SK-N-SH (cell line): ENCODE measurements around the gene PRAME. TPM values are rescaled to one million over a fixed set of nuclear protein-coding genes. Genes with fewer than 3 reads are reported as not detected.

Source experiments
- CTCF ChIA-PET: fragments of 300-600, 350-600 bp; formaldehyde crosslinking; extraction: SDS; loops from one replicate; lab custom pipeline; 2021; lab: Yijun Ruan, JAX
- POLR2A ChIA-PET: fragments of 350-600 bp; sonication (Branson Sonifier 250); formaldehyde crosslinking; extraction: SDS; loops from one replicate; lab custom pipeline; 2020; ENCODE audit warnings: antibody characterized with exemption, inconsistent platforms; lab: Yijun Ruan, JAX
- DNase-seq: peaks from one replicate; pipeline ENCODE4 v3.0.0; 2012
- H2AFZ ChIP-seq: fragments of 200-600 bp; sonication (generic); 2 replicates; pipeline ENCODE4 v1.8.1; 2016; ENCODE audit warnings: antibody characterized with exemption, mild to moderate bottlenecking, low read depth
- H3F3A ChIP-seq: fragments of 200-600 bp; sonication (generic); replicated peaks from 2 replicates; pipeline ENCODE3; 2016; ENCODE audit warnings: antibody characterized with exemption, mild to moderate bottlenecking; ENCODE audit not compliant: insufficient read depth
- H3K27ac ChIP-seq, 2 experiments: fragments of 200-500 bp in 1 of 2; fragments of 200-600 bp in 1 of 2; sonication (Bioruptor generic) in 1 of 2; sonication (generic), shearing (Covaris generic) in 1 of 2; 2 replicates each; pipeline versions ENCODE4 v1.5.1 to v1.6.1; 2014 to 2016; ENCODE audit warnings: low read depth in 2 of 2, inconsistent platforms in 1 of 2, low read length in 1 of 2, mild to moderate bottlenecking in 1 of 2, mixed read lengths in 1 of 2
- H3K27me3 ChIP-seq: fragments of 200-600 bp; sonication (generic), shearing (Covaris generic); 2 replicates; pipeline ENCODE4 v1.6.1; 2016; ENCODE audit warnings: mixed run types; ENCODE audit not compliant: insufficient read depth
- H3K36me3 ChIP-seq, 2 experiments: fragments of 200-500 bp in 1 of 2; fragments of 200-600 bp in 1 of 2; sonication (Bioruptor generic) in 1 of 2; sonication (generic) in 1 of 2; replicated peaks in 1 of 2; 2 replicates each; pipeline versions ENCODE3 to v1.5.1; 2014 to 2016; ENCODE audit warnings: low read length in 1 of 2, mild to moderate bottlenecking in 1 of 2; ENCODE audit not compliant: insufficient read depth in 2 of 2, control insufficient read depth in 1 of 2
- H3K4me1 ChIP-seq, 2 experiments: fragments of 200-500 bp in 1 of 2; fragments of 200-600 bp in 1 of 2; sonication (Bioruptor generic) in 1 of 2; sonication (generic), shearing (Covaris generic) in 1 of 2; 2 replicates each; pipeline versions ENCODE4 v1.5.1 to v1.6.1; 2014 to 2016; ENCODE audit warnings: low read depth in 1 of 2, low read length in 1 of 2, mixed run types in 1 of 2; ENCODE audit not compliant: insufficient read depth in 2 of 2, control insufficient read depth in 1 of 2
- H3K4me2 ChIP-seq: fragments of 200-600 bp; sonication (generic), shearing (Covaris generic); 2 replicates; pipeline ENCODE4 v1.6.1; 2017; ENCODE audit warnings: mixed run types
- H3K4me3 ChIP-seq, 2 experiments: fragments of 200-500 bp in 1 of 2; fragments of 200-600 bp in 1 of 2; sonication (Bioruptor generic) in 1 of 2; sonication (generic), shearing (Covaris generic) in 1 of 2; 2 replicates each; pipeline versions ENCODE4 v1.5.1 to v1.8.1; 2014 to 2016; ENCODE audit warnings: low read depth in 2 of 2, inconsistent platforms in 1 of 2, low read length in 1 of 2, mild to moderate bottlenecking in 1 of 2, mixed read lengths in 1 of 2, moderate library complexity in 1 of 2
- H3K79me2 ChIP-seq: fragments of 200-600 bp; sonication (generic); 2 replicates; pipeline ENCODE4 v1.8.1; 2017; ENCODE audit warnings: mild to moderate bottlenecking; ENCODE audit not compliant: insufficient read depth
- H3K9ac ChIP-seq: fragments of 200-600 bp; sonication (generic); 2 replicates; pipeline ENCODE4 v1.6.1; 2017; ENCODE audit warnings: mixed run types
- H3K9me2 ChIP-seq: fragments of 200-600 bp; sonication (generic); 2 replicates; pipeline ENCODE4 v1.6.1; 2017; ENCODE audit warnings: mixed run types
- H3K9me3 ChIP-seq: fragments of 200-600 bp; sonication (generic); 2 replicates; pipeline ENCODE4 v1.6.1; 2017; ENCODE audit warnings: mixed run types, mild to moderate bottlenecking, moderate library complexity
- H4K20me1 ChIP-seq: fragments of 200-600 bp; sonication (generic); 2 replicates; pipeline ENCODE4 v1.6.1; 2017; ENCODE audit warnings: mild to moderate bottlenecking, mixed run types; ENCODE audit not compliant: insufficient read depth
- CTCF ChIP-seq: fragments of 200-600 bp; sonication (generic); IDR thresholded peaks from 2 replicates; pipeline ENCODE4 v1.6.1; 2017; ENCODE audit warnings: antibody characterized with exemption, mild to moderate bottlenecking, moderate library complexity
- FOXM1 ChIP-seq: IDR thresholded peaks from 2 replicates; pipeline ENCODE4 v1.4.0; 2012; ENCODE audit warnings: low read depth, mild to moderate bottlenecking
- GABPA ChIP-seq: IDR thresholded peaks from 2 replicates; pipeline ENCODE4 v1.4.0; 2012; ENCODE audit warnings: low read depth, mild to moderate bottlenecking
- IRF3 ChIP-seq: fragments of 150-350 bp; IDR thresholded peaks from 2 replicates; pipeline ENCODE4 v1.6.1; 2016; ENCODE audit warnings: mild to moderate bottlenecking, low read depth, low read length
- MEF2A ChIP-seq: IDR thresholded peaks from 2 replicates; pipeline ENCODE4 v1.4.0; 2012; ENCODE audit warnings: low read depth, borderline replicate concordance
- MXI1 ChIP-seq: IDR thresholded peaks from 2 replicates; pipeline ENCODE4 v1.6.1; 2012; ENCODE audit warnings: mild to moderate bottlenecking, low read depth, low read length, improper control_type of control experiment
- SMC3 ChIP-seq: IDR thresholded peaks from 2 replicates; pipeline ENCODE4 v1.6.1; 2012; ENCODE audit warnings: low read depth, low read length, improper control_type of control experiment
- TAF1 ChIP-seq: IDR thresholded peaks from 2 replicates; pipeline ENCODE4 v1.6.1; 2012; ENCODE audit warnings: low read depth, mild to moderate bottlenecking, low read length, moderate library complexity, borderline replicate concordance
- WGBS: methylation state at CpG from one replicate; pipeline ENCODE4 v1.1.6; 2017; ENCODE audit warnings: low lambda C conversion rate; 5-methylcytosine and 5-hydroxymethylcytosine counted together
- polyA plus RNA-seq, 3 experiments: library from polyadenylated mRNA; depleted of rRNA; stranded (reverse); fragments of >200 nt; gene quantifications; 2 replicates each; pipeline ENCODE4 v1.2.3, GENCODE V29; 2012

The PRAME gene
- polyA plus RNA-seq, 1 of the 3 experiments (the other 2 are of a cell fraction), result 193 TPM

- TF ChIP-seq CTCF, result no peak
- TF ChIP-seq, all 33 proteins: peak for 0
These were observed 35.6 kb downstream of the PRAME start (continued) for GRCh38 chr22:22523494-22523893.

GRCh38 chr22:22521631-22522030 is 37.4 kb downstream of the PRAME start:
- Histone ChIP-seq H3K4me2 (no peak overlapping the region), H3K27ac (no peak overlapping the region), H3K9me3 (no peaks in the 10 kb centered on the region), H2AFZ (0 out of 2 replicates have a peak overlapping the region, but pooled peaks have one; percentile 29), H3K9me2 (no peaks in the 10 kb centered on the region), H3K9ac (no peak overlapping the region)
- TF ChIP-seq TAF1, result no peak
- TF ChIP-seq IRF3, result no peak
- TF ChIP-seq GABPA, result no peak
- no peak for TF ChIP-seq CTCF
- no peak for TF ChIP-seq MEF2A
- TF ChIP-seq SMC3, result no peak
- no peak for TF ChIP-seq FOXM1
- no peak for TF ChIP-seq MXI1
- TF ChIP-seq, all 33 proteins: peak for 0
- Histone ChIP-seq H4K20me1 (no peaks in the 10 kb centered on the region), H3K4me1 (no peaks in the 10 kb centered on the region), H3K27me3 (peaks cover 7% of the 10 kb centered on the region), H3K79me2 (no peaks in the 10 kb centered on the region), H3K4me3 (no peak overlapping the region), H3F3A (no peaks in the 10 kb centered on the region), H3K36me3 (no peaks in the 10 kb centered on the region)
- POLR2A ChIA-PET, result no interaction called here
- CTCF ChIA-PET, result interaction anchor here (1.0 to 1.7 kb wide), 3 partner anchors 13 to 167 kb away, joined by 3 read pairs; partner anchors contain the start of gene ZNF280B
- 64% methylated on average over 8 of the region's 8 CpGs for WGBS
- no peak for DNase-seq
